ENCODE measurements around the gene ZDHHC6. TPM values are rescaled to one million over a fixed set of nuclear protein-coding genes. Genes with fewer than 3 reads are reported as not detected.
"Not testable (repeated sequence)": the region's sequence is repeated elsewhere in the genome, so short reads cannot be mapped to it uniquely, and the experiment has no call there.

ZDHHC6 gene
- total RNA-seq, 1 donor from 2014 or later = 23.1 TPM

DNA sequence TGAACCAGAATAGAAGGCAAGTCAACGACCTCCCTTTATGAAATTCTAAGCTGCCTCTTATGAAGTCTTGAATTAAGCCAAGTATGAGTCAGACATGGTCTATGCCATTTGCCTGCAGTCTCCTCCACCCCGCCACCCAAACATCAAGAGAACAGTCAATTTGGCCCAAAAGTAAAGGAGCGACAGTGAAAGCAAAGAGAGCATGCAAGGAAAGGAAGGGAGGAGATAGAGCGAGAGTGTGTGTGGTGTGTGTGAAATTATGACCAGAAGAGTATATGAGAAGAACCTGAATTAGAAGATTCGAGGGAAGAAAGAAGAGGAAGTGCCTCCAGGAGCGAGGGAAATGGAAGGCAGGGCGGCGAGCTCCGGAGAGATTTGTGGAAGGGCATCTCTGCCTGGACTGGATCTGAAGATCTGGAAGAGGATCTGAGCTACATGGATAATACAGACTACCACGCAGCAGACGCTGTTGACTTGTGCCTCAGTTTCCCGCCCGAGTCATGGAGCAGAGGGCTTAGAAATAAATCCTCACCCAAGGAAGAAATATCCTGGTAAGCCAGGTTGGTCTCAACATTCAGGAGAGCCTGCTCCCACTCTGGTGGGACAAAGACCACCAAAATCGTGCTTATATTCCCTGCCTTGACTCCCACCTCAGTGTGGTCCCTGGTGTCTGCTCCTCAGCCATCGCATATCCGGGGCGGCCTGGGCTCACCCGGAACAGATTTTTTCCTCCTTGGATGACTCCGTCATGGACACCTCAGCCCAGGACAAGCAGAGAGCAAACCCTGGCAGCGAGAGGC lies 459 bp downstream of the ZDHHC6 start:
- no peak for DNase-seq (ENCODE audit: extremely low read depth, low read depth, low spot score)

DNA sequence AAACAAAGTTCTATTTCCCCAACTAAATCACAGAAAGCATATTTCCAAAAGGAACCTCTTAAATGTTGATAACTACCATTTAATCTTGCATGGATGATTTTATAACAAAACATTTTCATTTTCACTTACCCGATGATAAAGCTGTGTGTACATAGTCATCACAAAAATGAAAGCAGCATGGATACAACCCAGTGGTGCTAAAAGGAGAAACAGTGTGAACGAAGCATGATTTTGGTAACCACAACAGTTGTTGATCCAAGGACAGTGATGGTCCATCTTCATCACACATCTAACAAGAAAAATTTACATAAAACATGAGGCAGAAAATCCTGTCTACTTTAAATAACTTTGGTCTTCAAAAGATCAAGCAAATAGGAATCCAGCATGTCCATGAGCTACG lies 4.7 kb downstream of the ZDHHC6 start:
- DNase-seq (ENCODE audit: extremely low read depth, low read depth, low spot score) = no peak

DNA sequence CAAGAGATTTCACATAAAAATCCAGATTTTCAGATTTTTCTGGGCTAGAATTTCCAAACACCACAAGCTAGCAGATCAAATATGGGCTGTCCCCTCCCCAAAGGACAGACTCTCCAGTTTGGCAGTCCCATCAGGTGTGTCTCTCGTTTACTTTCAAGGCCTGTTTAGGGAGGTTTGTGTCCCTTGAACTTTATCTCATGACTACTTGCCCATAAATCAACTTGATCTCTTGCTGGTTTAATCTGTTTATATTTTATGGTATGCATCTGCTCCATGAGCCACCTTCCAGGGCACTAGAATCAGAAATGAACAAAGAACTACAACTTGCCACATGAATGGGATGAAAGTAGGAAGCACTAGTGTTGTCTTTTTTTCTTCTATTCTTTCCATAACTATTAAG lies 5.2 kb downstream of the ZDHHC6 start:
- DNase-seq (ENCODE audit: extremely low read depth, low read depth, low spot score) = no peak

DNA sequence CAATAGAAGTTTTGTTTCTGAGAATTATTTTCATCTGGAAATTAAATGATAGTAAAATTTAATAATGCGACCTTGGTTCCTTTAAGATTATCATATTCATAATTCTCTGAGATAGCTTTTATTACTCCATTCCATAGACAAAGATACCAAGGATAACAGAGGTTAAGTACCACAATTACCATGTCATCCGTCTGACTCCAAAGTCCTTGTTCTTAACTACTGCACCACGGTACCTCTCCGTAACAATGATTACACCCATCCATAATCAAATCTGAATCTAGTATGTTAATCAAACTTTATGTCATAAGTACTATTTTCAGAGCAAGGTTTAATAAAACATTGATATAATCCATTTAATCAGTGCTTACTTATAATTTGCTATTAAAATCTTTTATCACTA lies 8.4 kb downstream of the ZDHHC6 start:
- no peak for DNase-seq (ENCODE audit: extremely low read depth, low read depth, low spot score)

DNA sequence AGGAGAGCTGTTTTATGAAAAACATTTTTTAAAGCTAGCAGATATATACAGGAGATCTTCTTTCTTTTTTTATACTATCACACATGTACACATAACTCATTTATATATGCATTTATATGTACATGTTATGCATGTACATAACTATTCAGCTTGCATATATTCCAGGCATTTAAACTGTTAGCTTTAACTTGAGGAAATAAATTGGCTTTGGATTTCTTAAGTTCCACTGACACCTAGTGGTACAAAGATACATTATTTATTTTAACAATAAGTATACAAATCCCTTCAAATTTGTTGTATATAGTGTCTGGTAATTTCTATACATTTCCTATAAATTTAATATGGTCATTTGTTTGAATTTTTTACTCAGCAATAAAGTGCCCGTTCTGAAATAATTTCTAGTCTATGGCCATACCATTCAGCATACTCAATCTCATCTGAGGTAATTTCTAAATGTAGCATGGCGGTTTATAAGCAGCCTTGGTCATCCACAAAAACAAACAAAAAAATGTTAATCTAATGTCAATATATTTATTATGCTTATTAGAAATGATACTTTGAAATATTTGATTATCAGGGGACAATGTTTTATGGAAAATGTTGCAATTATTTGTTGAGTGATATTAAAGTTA lies 11.6 kb downstream of the ZDHHC6 start:
- peak; percentile 36 for DNase-seq (ENCODE audit: extremely low read depth, low read depth, low spot score)

DNA sequence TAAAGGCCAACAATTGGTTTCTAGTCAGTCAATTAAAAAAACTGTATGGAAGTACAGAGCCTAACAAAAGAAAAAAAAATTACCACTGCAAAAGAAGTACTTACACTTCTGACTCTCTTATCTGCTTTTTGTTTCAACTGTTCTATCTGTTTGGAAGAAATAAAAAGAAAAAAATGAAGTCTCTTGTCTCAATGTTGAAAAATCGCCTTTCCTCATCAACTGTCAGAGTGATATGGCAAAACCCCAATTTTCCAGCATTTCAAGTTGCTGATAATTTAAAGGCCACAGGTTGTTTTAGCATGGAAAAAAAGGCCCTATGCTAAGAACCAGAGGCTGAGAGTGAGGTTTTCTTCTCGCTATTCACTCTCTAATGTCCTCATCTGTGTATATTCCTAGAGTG lies 13.6 kb downstream of the ZDHHC6 start:
- no peak for DNase-seq (ENCODE audit: extremely low read depth, low read depth, low spot score)

DNA sequence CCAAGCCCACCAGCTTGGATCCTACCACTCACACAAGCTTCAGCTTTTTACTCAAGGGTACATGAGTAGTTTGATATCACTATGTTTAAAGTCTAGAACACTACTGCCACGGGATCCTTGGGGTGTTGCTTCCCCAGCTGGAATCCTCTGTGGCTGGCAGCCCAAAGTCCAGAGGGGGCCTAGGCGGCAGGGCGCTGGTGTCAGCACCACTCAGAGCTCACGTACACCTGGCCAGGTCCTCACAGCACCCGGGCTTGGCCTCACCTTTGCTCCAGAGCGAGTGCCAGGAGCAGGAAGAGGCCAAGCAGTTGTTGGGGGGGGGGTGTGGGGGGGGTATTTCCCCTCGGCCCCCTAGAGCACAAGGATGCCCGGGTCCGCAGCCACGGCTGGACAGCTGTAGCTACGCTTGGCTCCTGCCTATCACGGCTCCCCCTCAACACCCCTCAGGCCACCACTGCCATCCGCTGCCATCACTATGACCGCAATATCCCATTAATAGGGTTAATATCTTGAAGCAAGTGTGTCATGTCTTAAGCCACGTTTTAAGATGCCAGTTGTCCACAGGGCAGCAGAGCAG lies 17.0 kb downstream of the ZDHHC6 start:
- DNase-seq (ENCODE audit: extremely low read depth, low read depth, low spot score) = no peak

DNA sequence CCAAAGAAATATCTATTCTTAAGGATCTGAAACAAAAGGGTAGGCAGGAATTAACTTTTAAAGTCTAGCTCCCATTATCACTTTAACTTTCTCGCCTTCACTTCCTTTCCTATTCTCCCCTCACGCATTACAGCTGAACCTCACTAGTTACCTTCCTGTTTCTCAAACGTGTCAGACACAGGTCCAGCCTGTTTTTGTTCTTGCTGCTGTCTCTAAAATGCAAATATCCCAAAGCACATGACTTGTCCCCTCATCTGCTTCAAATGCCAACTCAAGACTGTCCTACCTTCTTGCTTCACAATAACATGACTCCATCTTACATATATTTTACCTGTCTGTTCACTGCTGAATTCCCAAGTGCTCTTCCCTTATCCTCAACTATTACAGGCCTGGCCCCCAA lies 17.6 kb downstream of the ZDHHC6 start:
- DNase-seq (ENCODE audit: extremely low read depth, low read depth, low spot score) = no peak

DNA sequence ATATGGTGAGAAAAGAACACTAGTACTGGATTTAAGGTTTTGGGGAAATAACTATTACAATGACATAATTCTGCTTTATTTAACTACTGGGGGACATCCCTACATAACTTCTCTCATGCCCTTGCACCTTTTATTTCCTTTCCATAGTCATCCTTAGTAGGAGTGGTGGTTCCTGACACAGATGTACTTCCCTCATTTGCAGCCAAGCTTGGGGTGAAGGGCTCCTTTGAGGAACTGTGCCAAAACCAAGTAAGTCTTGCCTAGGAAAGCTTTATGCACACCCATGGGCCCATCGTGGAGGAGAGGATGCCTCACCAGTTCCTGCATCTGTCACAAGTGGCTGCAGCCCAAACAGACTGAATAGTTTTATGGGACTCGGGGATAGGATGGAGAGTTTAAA lies 20.6 kb downstream of the ZDHHC6 start:
- no peak for DNase-seq (ENCODE audit: extremely low read depth, low read depth, low spot score)

DNA sequence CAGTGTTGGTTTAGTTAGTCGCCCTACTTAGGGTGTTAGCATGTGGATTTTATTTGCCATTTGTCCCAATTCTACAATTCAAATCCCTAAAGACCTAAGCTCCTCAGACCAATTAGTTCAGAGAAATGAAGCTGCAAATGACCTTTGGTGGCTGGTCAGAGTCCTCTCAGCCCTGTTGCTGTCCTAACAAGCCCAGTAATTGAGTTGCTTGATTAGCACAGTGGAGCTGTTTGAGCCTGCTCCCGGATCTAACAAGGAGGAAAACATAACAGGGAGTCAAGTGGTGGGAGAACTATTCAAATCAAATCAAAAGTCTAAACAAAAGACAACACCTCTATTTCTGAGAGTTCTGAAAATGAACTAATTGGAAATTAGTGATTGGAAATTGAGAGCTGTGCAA lies 22.1 kb downstream of the ZDHHC6 start:
- DNase-seq (ENCODE audit: extremely low read depth, low read depth, low spot score) = no peak

DNA sequence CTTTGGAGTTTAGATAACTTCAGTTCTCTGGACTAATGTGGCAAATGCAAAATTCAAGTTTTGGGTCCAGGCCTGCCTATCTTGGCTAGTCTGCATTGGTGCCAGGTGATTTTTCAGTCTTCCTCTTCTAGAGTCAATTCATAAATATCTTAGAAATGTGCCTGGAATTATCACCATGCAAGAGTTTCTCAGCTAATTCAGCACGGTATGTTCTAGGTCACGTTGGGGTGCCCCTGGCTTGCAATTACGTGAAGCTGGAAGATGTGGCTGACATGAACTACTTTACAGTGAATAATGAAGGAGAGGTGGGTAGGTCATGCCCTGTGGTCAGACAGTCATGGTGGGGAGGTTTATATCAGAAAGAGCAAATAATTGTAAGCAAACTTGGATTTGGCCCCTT lies 25.0 kb downstream of the ZDHHC6 start:
- no peak for DNase-seq (ENCODE audit: extremely low read depth, low read depth, low spot score)

DNA sequence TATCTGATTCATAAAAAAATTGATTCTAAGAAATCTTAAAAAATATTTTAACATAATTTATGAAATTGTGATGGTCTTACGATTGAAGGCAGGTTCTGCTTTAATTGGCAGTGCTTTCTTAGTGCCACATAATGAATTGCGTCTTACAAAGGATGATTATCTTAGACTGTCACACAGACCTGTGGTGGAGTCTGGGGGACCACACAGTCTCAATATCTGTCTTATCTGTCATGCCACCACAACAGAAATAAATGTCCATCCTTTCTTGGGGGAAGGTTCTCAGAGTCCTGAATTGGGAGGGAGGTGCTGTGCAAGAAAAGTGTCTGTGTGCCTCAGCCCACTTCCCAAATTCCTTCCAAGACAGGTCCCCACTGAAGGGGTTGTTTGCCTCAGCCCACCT lies 34.0 kb downstream of the ZDHHC6 start:
- no peak for DNase-seq (ENCODE audit: extremely low read depth, low read depth, low spot score)

DNA sequence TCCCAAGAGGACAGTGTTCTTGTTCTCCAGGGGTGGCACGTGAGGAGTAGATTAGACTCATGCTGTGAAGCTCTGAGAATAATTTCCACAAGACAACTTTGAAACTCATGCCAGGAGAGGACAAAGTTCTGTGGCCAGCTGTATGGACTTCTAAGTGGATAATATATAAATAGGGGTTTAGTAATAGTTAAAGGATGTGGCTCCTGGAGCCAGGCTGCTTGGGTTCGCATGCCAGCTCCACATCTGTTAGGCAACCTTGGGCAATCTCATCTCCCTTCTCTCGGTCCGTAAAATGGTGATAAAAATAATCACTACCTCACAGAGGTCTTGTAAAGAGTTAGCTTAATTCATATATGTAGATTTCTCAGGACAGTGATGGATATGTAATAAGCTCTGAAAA lies 37.0 kb downstream of the ZDHHC6 start:
- DNase-seq (ENCODE audit: extremely low read depth, low read depth, low spot score) = no peak

DNA sequence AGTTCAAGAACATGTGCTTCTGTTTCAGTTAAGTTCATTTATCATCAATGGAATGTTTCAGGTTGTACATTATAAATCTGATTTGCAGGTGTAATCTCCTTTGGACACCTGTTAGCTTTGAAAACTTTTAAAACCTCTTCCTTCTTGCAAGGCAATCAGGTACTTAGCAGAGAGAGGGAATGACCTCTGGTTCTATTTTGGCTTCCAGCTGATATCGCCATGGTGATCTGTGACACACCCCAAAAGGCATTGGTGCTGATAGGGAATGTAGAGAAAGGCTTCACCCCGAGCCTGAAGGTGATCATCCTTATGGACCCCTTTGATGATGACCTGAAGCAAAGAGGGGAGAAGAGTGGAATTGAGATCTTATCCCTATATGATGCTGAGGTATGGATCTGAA lies 37.4 kb downstream of the ZDHHC6 start:
- no peak for DNase-seq (ENCODE audit: extremely low read depth, low read depth, low spot score)

DNA sequence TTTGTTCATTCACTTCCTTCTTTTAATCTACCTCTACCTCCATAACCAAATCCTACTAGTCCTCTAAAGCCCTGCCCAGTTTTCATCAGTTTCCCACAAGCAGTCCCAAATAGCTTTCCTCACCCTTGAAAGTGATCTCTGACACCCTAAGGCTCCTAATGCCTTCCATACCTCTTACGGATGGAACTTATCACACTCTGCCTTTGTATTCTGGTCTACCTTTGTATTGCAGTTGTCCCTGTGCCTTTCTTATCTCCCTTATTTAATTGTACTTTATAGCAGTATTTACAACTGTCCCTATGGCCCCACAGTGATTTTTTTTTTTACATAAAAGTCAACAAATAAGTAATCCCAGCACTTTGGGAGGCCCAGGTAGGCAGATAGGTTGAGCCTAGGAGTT lies 39.0 kb downstream of the ZDHHC6 start:
- no peak for DNase-seq (ENCODE audit: extremely low read depth, low read depth, low spot score)

DNA sequence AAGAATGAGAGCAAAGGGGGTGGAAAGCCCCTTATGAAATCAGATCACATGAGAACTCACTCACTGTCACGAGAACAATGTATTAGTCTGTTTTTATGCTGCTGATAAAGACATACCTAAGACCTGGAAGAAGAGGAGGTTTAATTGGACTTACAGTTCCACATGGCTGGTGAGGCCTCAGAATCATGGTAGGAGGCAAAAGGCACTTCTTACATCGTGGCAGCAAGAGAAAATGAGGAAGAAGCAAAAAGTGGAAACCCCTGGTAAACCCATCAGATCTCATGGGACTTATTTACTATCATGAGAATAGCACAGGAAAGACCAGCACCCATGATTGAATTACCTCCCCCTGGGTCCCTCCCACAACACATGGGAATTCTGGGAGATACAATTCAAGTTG lies 39.9 kb downstream of the ZDHHC6 start:
- DNase-seq (ENCODE audit: extremely low read depth, low read depth, low spot score) = not testable (repeated sequence)

DNA sequence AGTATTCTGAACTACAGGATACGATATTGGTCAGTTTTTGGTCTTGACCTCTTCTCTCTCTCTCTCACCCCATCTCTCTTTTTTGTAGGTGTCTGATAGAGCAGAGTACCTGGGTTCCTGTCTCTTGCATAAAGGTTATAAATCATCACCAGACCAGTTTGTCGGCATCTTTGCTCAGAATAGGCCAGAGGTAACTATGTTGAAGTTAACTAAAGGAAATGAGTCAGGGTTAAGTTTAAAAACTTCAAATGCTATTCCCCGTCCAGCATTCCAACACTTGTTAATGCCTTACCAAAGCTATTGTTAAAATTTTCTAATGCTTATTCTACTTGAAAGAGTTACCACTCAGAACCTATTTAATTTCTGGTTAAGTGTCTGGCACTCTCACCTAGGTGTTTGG lies 42.1 kb downstream of the ZDHHC6 start:
- no peak for DNase-seq (ENCODE audit: extremely low read depth, low read depth, low spot score)

DNA sequence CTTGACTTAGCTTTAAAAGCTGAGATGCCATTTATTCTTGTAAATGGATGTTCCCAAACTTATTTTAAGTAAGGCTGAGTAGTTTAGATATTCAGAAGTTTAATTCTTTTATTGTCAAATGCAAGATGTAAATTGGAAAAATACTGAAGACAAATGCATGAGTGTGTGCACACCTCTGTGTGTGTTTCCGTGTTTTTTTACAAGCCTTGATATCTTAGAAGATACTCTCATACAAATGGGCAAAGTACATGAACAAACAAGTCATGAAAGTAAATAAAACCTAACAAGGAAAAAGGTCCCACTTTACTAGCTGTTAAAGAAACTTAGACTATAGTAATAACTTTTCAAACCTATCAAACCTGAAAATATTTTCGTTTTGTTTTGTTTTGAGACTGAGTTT lies 43.8 kb downstream of the ZDHHC6 start:
- no peak for DNase-seq (ENCODE audit: extremely low read depth, low read depth, low spot score)

DNA sequence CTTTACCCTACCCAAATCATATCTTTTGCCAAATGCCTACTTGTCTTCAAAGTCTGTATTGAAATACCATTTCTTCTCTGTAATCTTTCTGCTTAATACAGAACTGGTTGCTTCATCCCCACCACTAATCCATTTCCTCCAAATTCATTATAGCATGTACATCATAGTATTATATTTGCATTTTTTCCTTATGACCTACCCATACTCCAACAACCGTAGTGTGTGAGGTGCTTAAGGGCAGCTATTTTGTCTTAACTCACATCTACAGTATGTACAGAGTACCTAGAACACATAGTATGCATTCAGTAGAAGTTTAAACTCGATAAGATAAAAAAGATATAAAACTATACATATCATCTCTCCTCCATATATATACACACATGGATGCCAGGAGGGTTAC lies 49.1 kb downstream of the ZDHHC6 start:
- no peak for DNase-seq (ENCODE audit: extremely low read depth, low read depth, low spot score)

DNA sequence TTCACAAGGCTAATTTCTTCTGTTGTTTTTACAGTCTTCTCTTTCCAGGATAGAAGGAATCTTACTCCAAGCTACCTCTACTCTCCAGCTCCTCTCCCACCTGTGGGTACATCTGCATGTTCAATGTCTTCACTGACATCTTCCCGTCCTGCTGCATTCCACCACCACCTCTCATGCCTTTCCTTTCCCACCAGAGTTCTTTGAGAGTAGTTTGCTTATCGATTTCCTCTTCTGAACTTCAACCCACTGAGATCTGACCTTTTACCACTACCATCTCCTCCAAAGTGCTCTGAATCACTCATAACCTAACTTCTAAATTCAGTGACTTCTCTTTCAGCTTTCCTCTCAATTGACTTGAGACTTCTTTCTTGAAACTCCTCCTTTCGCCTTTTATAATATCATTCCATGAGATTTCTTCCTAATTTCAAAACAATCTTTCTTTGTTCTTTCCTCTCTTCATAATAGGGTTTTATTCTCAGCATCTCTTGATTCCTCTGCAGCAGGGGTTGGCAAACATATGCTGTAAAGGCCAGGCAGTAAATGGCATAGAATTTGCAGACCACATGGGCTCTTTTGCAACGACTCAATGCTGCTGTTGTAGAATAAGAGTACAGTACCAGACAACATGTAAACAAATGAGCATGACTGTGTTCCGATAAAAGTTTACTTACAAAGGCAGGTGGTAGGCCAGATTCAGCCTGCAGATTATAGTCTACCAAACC lies 50.7 kb downstream of the ZDHHC6 start:
- DNase-seq (ENCODE audit: extremely low read depth, low read depth, low spot score) = no peak

DNA sequence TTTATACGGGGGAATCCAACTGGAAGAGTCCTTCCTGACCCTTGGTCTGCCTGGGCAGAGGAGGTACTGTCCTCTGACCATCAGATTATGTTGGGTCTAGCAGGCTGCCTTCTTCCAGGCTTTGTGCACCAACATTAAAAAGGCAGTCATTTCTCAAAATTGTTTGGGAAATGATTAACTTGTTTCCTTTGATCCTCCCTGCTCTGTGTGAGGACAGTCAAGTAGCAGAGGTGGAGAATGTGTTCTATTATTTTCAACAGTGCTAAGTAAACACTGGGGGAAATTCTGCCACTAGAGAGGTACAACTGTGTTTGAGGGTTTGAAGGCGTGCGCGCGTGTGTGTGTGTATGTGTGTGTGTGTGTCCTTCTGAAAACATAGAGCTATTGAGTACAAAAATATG lies 52.2 kb downstream of the ZDHHC6 start:
- no peak for DNase-seq (ENCODE audit: extremely low read depth, low read depth, low spot score)

DNA sequence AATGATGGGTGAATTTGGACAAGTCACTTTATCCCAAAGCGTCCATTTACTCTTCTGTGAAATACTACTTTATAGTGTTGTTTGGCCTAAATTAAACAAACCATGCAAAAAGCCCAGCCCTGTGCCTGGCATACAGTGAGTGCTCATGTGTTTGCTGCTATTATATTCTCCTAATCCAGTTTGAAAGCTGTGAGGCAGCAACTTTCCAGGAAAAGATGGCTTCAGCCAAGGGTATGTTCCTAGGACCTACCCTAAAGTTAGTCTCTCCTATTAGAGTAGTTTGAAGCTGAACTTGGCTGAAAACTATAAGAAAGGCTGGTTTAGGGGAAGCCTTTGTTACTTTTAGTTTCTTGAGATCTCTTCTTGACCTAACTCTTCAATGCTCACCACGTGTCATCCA lies 52.9 kb downstream of the ZDHHC6 start:
- no peak for DNase-seq (ENCODE audit: extremely low read depth, low read depth, low spot score)

Measured in glomerular endothelial cell (primary cell).